GM18870 (cell line): ENCODE data around the gene SYCP2.

Source experiments
- ATAC-seq: cut with Tn5 transposase; IDR thresholded peaks from one replicate; pipeline ENCODE4 v1.9.1; 2021; ENCODE audit warnings: moderate library complexity; ENCODE audit not compliant: unreplicated experiment

SYCP2 gene

DNA sequence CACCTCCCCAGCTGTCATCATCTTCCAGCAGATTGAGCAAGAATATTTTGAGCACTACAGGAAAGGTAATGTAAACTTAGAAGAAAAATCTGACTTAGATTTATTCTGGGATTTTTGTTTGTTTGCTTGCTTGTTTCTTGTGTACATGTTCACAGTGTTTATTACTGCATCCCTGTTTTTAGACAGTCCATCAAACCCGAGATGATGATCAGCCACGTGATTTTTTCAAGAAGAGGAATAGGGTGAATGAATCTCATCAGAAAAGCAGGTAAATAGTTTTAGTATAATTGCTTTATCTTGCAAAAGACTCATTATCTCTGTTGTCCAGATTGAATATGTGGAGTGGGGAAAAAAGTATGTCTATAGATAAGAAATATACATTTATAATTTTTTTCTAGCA is 8.8 kb upstream of the SYCP2 start:
- ATAC-seq, result no peak

DNA sequence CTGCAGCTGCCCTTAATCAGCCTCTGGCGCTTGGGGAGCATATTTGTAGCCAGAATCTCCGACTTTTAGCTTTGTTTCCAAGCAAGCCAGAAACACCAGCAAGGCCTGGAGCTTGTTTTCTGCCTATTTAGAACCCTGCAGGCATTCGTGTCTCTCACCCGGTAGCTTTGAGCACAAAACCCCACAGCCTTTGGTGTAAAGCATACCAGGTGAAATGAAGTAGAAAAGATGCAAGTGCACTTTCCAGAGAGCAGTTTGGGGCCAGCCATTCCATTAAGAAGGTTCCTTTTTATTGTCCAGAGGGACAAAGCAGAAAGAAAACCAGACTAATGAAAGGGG is 7.5 kb upstream of the SYCP2 start:
- peak; percentile 7 for ATAC-seq

DNA sequence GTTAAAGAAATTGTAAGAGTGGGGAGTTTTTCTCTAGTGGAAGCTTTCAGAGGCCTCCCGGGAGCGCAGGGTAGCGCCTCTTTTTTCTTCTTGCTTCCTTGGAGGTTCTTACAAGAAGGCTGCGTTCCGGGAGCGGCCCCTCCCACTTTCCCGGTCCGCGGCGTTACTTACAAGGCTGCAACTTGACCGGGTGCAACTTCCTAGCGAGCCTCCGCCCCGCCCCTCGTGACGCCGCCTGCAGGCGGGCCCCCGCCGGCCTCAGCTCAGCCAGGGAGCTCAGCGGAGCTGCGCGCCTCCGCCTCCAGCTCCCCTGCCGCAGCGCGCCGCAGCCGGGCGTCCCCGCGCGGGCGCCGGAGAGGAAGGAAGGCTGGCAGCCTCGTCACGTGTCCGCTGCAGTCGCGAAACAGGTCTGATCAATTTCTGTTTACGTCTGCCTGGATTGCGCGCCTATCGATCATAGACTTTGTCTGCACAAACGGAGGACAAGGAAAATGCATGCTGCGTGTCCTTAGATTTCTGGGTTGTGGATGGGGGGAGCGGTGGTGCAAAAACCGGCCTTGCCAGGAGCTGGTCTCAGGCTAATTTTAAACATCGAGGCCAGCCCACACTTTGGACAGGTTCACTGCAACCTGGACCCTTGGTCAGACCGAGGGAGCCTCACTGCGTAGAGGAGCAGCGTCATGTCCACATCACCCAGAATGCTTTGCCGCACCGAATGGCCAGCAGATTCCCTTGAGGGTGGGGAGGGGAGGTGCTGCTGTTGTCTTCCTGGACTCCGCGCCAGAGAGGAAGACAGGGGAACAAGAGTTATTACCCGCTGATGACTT is 6.9 kb upstream of the SYCP2 start, which contains the start of the genes FAM217B and PPP1R3D:
Gene FAM217B (plus strand): TSS at position 261 of the 827 bp plus-strand sequence. CDS start 3,555 bp downstream, outside the sequence.
Gene PPP1R3D (minus strand): TSS at position 177 of the 827 bp plus-strand sequence. CDS start 374 bp downstream, outside the sequence.
- ATAC-seq, result peak; percentile 84

DNA sequence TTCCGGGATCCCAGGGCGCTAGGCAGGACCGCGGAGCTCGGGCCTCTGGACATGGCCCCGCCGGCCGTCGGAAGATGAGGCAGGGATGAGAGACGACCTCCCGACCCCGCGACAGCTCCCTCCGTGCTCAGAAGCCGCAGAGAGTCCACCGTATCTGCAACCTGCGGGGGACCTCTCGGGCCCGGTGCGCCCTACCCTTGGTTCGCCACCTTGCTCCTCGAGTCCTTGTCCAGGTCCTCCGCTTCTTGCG is 6.4 kb upstream of the SYCP2 start:
- peak; percentile 32 for ATAC-seq

DNA sequence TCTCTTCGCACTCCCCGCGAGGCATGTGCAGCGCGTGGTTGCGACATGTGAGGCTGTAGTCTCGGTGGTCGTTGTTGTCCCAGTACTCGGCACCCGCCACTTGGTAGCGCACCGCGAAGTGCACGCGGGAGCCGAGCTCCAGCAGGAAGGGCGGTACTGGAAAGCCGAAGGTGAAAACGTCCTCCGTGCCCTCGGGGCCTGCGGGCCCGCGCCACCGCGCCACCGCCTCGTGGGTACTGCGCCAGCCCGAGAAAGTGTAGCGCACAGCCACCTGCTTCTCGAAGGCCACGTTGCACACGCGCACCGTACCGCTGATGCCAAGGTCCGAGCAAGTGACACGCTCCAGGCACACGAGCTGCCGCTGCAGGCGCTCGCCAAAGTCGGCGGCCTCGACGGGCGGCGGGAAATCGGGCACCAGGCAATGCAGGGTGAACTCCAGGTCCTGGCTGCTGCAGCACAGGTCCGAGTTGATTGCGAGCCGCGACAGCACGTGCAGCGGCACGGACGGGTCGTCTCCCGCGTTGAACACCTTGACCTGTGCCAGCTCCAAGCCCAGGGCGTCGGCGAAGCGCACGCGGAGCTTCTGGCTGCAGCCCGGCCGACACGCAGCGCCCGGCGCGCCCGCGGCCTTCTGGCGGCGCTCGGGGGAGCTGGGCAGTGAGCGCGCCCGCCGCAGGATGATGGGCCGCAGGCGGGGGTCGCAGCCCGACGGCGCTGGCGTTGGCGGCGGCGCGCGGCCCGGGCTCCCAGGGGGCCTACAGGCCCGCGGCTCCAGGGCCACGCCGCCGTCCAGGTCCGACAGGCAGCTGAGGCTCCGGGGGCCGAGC is 5.8 kb upstream of the SYCP2 start:
- ATAC-seq, result no peak

DNA sequence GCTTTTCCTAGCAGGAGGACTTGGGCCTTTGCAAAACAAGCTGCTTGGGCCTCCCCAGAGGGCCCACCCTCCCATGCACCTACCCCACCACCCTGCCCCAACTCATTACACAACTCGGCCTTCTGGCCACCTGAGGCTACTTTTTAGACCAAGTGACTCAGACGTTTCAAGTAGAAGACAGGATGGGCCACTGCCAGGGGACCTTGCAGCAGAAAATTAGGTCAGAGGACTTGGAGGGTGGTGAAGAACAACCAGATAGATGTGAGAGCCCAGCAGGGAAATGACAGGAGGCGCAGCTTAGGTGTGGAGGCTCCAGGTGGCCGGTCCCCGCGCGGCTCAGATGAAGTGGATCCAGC is 5.2 kb upstream of the SYCP2 start:
- no peak for ATAC-seq

DNA sequence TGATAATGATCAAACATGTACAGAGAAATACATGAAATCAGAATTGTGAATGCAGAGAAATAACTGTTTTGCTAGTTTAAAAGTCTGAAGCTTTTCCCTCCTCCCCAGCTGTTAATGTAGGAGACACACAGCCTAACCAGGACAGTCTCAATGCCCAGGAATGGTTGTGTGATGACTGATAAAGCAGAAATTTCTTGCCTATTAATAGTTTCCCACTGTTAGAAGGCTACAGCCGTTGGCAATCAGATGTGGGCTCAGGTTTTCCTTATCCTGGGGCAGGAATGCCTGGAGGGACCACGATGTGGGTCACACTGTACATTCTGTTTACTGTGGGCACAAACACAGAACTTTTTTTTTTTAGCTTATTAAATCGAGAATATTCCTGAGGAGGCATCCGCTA is 4.8 kb upstream of the SYCP2 start:
- ATAC-seq, result no peak

DNA sequence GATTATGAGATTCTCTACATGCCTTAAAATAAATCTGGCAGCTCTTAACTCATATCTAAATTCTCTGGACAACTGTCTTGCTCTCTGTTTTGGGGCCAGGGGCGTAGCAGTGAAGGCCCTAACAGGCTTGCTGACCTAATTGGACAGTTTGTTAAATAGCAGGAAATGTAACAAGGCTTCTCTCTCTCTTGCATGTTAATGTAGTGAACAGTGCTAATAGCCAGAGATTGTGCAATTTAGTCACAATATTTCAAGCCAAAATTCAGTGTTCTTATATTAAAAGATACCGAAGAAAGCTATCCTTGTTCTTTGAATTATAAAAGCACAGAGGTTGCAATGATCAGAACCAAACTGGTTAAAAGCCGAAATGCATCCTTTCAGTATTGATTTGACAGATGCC is 3.7 kb upstream of the SYCP2 start:
- ATAC-seq, result no peak

DNA sequence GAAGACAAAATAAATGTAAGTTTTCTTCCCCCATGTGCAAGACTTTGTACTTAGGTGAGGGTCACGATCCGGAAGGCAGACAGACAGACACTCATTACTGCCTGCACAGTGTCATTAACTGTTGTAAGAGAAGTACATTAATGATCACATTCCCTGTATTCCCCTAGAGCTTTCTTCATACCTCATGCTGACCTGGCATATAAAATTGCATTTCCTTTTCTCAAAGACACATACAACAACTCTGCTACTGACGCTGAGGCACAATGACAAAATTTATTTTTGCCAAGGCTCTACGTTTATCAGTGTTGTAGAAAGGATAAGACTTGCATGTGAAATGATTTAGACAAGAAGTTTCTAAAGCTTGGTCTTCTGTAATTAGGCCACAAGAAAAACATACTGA is 3.0 kb upstream of the SYCP2 start:
- ATAC-seq, result no peak

DNA sequence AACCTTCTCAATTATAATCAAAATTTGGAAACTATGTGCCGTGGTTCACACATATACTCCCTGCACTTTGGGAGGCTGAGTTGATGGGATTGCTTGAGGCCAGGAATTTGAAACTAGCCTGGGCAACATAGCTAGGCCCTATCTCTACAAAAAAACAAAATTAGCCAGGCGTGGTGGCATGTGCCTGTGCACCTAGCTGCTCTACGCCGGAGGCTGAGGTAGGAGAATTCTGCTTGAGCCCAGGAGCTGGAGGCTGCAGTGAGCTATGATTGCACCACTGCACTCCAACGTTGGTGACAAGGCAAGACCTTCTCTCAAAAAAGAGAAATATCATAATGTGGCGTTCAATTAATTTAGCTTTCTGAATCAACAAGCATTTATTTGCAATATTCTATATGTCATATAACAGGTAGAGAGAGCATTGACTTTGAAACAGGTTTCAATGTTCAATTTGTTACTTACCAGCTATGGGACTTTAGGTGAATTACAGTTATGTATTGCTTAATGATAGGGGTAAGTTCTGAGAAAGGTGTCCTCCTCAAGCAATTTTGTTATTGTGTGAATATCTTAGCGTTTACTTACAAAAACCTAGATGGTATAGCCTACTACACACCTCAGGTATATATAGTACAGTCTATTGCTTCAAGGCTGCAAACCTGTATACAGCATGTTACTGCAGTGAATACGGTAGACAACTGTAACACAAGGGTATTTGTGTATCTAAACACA is 2.2 kb upstream of the SYCP2 start:
- no peak for ATAC-seq

DNA sequence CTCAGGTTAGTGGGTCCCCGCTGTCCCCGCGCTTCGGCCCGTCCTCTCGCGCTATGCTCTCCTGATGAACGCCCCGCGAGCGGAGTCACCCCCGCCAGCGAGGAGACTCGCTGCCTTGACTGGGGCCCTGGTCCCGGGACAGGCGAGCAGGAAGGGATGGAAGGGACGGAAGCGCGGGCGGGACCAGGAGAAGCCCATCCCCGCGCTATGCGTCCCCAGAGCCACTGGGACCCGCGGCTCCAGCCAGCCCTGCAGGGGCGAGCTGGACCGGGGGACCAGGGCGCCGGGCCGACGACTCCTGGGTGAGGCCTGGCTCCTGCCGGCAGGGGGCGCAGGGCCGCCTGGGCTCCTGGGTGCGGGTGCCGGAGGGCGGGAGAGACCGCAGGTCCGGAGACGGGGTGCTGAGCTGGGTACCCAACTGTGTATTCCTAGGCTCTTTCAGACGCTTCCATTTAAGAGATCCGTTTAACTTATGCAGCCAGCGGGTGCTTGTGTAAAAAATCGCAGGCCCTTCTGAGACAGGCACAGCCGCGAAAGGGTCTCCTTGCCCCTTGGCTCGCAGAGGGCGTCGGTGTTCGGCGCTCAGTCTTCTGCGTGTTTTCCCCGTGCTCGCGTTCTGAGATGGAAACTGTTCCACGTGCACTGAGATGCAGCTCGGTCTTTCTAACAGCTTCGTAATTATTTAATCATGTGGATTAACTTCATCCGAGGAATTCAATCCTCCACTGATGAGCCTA is 580 bp upstream of the SYCP2 start:
- peak; percentile 63 for ATAC-seq

DNA sequence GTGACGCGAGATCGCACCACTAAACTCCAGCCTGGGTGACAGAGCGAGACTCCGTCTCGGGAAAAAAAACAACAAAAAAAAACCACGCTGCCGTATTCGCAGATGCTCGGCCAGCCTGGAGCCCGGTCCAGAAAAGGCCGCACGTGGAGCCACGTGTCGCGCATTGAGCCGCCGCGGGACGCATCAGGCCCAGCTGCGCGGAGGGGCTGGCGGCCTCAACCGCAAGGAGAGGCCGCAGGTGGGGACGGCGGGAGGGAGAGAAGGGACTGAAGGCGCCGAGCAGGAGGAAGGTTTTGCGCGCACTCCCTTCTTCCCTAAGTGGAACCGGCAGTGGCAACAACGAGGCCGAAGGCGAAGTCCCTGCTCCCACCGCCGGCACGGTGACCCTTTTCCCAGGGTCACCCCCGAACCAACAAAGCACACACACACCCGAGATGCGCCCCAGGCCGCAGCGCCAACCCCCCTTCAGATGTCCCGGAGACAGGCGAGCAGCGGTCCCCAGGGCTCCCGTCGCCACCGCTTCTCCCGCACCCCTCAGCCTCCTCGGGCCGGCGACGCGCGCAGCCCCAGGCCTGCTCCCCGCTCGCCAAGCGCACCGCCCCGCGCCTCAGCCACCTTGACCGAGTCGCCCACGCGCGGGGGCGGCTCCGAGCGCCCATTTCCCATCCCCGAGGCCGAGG is 681 bp downstream of the SYCP2 start:
- no peak for ATAC-seq

DNA sequence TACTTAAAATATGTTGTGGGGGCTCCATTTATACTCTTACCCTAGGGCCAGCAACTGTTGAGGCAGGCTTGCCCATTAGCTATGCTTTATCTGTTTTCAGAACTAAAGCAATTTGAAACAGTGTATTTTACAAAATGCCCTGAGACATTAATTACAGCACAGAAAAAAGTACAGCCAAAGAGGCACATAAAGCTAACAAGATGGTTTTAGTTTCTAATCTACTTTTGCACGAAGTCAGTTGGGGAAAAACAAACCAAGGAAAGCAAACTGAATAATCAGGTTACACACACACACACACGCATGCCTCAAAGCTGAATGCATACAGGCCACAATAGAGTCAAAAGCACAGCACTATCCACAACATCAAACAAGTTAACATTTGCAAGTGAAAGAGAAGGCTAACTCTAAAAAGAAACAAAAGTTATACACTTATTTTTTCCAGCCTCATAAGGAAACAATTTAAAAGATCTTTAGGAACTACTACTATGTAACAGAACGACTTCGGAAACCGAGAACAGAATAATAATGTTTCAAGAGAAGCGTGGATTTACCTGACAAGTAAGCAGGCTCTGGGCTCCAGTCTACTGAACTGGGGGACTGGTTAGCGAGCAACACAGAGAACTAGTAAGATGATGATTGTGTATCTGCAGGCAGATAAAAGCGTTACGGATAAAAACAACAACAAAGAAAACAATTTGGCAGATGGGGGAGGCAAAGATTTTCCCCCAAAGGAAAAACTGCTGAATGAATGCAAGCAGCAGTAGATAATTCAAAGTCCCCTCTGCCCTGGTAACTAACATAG is 1.7 kb downstream of the SYCP2 start:
- ATAC-seq, result no peak

DNA sequence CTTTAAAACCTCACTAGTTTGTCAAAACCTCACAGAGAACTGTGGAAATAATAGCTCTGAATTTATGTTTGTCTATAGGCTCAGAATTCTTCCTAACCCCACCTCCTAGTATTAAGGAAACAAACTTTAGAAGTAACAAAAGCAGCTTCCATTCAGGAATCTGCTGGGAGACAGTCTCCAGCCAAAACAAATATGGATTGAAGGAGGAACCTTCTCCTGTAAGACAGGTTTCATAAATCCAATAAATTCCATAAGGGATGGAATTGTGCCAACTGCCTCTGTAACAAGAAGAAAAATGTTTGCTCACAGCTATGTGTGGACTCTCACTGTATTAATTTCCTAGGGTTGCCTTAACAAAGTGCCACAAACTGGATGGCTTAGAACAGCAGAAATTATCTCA is 7.5 kb downstream of the SYCP2 start:
- ATAC-seq, result no peak

DNA sequence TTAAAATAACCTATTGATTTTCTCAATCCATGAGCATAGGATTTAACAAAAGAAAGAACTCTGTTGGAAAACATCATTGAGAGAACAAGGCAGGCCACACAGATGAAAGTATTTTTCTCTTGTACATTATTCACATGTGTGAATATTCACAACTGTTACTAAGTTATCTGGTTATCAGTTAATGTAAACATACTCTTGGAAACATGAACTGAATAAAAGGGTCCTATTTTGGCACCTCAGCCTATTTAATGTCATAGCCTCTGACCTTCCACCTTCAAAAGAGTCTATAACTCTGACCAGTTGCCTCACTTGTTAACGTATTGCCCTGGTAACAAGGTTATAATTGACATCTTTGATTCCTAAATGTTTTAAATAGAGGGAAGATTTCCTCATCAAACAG is 8.1 kb downstream of the SYCP2 start:
- ATAC-seq, result no peak

DNA sequence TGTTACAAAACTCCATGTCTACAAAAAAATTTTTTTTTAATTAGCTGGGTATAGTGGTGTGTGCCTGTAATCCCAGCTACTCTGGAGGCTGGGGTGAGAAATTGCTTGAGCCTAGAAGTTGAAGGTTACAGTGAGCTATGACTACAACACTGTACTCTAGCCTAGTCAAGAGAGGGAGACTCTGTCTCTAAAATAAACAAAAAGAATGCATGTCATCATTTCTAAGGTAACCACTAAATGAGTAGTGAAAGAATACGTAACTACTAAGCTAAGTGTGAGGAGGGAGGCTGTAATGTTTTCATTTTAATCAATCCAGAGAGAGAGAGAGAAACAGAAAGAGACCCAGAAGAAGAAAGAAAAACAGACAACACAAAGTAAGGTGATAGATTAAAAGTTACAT is 9.9 kb downstream of the SYCP2 start:
- no peak for ATAC-seq

DNA sequence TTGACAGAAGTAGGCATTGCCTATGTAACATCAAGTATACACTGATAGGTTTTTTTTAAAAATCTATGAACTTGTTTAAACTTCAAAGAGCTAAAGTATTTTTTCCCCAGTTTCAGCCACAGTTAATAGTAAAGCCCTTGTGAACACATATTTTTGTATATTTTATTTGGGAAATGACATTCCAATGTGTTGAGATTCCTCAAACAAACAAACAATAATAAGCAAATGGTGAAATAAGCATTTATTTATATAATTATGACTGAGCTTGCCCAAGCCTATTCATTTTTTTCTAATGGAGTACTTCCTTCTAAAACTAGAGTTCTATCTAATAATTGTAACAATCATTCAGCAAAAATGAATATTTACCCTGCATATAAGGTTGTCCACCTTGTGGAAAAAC is 12.5 kb downstream of the SYCP2 start:
- no peak for ATAC-seq

DNA sequence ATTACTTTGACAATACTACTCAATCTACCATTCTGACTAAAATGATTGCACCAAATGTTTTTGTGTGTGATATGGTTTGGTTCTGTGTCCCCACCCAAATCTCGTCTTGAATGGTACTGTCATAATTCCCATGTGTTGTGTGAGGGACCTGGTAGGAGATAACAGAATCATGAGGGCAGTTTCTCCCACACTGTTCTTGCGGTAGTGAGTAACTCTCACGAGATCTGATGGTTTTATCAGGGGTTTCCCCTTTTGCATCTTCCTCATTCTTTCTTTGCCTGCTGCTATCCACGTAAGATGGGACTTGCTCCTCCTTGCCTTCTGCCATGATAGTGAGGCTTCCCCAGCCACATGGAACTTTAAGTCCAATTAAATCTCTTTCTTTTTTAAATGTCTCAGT is 20.8 kb downstream of the SYCP2 start:
- no peak for ATAC-seq

DNA sequence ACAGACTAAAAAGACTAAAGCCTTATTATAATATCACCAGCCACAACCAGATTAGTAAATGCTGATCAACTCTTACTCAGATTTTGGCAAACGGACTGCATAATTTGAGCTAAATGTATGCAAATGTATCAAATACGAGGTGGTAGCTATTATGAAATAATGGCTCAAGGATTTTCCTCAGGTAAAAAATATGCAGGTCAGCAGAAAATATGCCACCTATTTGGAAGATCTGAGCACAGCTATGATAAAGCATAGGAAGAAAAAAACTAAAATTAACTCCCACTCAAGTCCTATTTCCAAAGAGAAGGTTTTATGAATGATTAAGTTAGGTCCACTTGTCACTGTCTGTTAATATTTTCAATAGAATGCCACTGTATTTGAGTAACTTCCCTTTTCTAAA is 22.4 kb downstream of the SYCP2 start:
- ATAC-seq, result no peak

DNA sequence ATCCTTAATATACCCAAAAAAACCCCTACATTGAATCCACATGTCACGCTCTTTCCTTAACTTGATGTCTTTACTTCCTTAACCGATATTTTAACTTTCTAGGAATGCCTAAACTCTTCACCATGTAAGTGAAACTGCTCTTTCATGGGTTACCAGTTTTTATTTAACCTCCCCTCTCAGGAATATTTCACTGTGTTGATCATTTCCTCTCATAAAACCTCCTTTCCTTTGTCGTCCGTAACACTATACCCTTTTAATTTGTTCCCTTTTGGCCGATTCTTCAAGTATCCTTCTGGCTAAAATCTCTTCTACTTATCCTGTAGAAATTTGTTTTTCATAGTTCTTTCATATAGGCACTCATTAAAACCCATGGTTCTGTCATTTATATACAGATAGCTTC is 24.6 kb downstream of the SYCP2 start:
- ATAC-seq, result no peak
